Measurements from ENCODE around the gene TAS1R1. TPM values are rescaled to one million over a fixed set of nuclear protein-coding genes. Genes with fewer than 3 reads are reported as not detected.
A peak's percentile ranks its signal among the peaks of the same experiment; 100 is the strongest.

Gene TAS1R1
- total and polyA plus RNA-seq, 9 of the 15 experiments (the other 6 are each of a cell fraction or from before 2014, with no cell fraction given), result 0.06 TPM; not detected in 8

DNA sequence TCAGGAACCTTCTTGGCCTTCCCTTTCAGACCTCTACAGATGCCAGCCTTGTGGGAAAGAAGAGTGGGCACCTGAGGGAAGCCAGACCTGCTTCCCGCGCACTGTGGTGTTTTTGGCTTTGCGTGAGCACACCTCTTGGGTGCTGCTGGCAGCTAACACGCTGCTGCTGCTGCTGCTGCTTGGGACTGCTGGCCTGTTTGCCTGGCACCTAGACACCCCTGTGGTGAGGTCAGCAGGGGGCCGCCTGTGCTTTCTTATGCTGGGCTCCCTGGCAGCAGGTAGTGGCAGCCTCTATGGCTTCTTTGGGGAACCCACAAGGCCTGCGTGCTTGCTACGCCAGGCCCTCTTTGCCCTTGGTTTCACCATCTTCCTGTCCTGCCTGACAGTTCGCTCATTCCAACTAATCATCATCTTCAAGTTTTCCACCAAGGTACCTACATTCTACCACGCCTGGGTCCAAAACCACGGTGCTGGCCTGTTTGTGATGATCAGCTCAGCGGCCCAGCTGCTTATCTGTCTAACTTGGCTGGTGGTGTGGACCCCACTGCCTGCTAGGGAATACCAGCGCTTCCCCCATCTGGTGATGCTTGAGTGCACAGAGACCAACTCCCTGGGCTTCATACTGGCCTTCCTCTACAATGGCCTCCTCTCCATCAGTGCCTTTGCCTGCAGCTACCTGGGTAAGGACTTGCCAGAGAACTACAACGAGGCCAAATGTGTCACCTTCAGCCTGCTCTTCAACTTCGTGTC lies 23.7 kb downstream of the TAS1R1 start:
- no peak overlapping the region for H3K4me3 ChIP-seq
- H3K9ac ChIP-seq (ENCODE audit: insufficient read depth in 1 of 2, low read depth in 2 of 2, low read length in 2 of 2), result peak overlapping the region; percentile 74 to 96; a peak in 3 of 4 replicates
- DNase-seq (ENCODE audit: extremely low read depth in 1 of 4, low spot score in 3 of 4) (peak in 1 of 4 experiments; percentile 32), ATAC-seq (no peak), FAIRE-seq (no peak)
- in situ Hi-C loops (cut with MboI), result no loop called here
- H3K9me3 ChIP-seq (replicated peaks; ENCODE audit: control insufficient read depth, insufficient read depth, low read depth, low read length), result no peaks in the 10 kb centered on the region
- no peaks in the 10 kb centered on the region for H3K27me3 ChIP-seq (ENCODE audit: control insufficient read depth in 2 of 2, insufficient read depth in 2 of 2, low read length in 2 of 2)
- H3K9me1 ChIP-seq (ENCODE audit: control insufficient read depth, insufficient read depth, low read length), result no peaks in the 10 kb centered on the region
- TF ChIP-seq NCOA2 (IDR thresholded peaks at IDR 0.05; ENCODE audit: partially characterized antibody in 2 of 2), result no peak
- TF ChIP-seq, protein P1, sequence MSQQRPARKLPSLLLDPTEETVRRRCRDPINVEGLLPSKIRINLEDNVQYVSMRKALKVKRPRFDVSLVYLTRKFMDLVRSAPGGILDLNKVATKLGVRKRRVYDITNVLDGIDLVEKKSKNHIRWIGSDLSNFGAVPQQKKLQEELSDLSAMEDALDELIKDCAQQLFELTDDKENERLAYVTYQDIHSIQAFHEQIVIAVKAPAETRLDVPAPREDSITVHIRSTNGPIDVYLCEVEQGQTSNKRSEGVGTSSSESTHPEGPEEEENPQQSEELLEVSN (IDR thresholded peaks at IDR 0.05; ENCODE audit: borderline replicate concordance in 1 of 2, extremely low read depth in 1 of 2, insufficient read depth in 1 of 2, insufficient read length in 1 of 2, low read depth in 1 of 2, low read length in 1 of 2, poor library complexity in 1 of 2, severe bottlenecking in 1 of 2), result peak in 1 of 2 experiments; percentile 0
- no peak for TF ChIP-seq TEAD4 (IDR thresholded peaks at IDR 0.05; ENCODE audit: low read length)
- TF ChIP-seq TEAD4 (CRISPR knock-in tag; IDR thresholded peaks at IDR 0.05; ENCODE audit: borderline replicate concordance), result 0 out of 2 replicates have a peak, but pooled peaks have one; percentile 35
- 0 out of 2 replicates have a peak, but pooled peaks have one; percentile 15 for TF ChIP-seq NR3C1 (CRISPR knock-in tag; IDR thresholded peaks at IDR 0.05)
- peak; percentile 22; the same call in 1 of the 2 replicates for TF ChIP-seq CBFA2T3 (IDR thresholded peaks at IDR 0.05)
- TF ChIP-seq CBFB (CRISPR knock-in tag; IDR thresholded peaks at IDR 0.05), result peak; percentile 36; the same call in 1 of the 2 replicates
- TF ChIP-seq, protein P2, sequence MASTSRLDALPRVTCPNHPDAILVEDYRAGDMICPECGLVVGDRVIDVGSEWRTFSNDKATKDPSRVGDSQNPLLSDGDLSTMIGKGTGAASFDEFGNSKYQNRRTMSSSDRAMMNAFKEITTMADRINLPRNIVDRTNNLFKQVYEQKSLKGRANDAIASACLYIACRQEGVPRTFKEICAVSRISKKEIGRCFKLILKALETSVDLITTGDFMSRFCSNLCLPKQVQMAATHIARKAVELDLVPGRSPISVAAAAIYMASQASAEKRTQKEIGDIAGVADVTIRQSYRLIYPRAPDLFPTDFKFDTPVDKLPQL (IDR thresholded peaks at IDR 0.05; ENCODE audit: extremely low read depth, insufficient read length), result no peak
- no peak for TF ChIP-seq PHB2 (IDR thresholded peaks at IDR 0.05; ENCODE audit: low read depth)
- peak; percentile 26 for TF ChIP-seq TCF3 (CRISPR knock-in tag; IDR thresholded peaks at IDR 0.05)
- TF ChIP-seq MYBL2 (IDR thresholded peaks at IDR 0.05; ENCODE audit: low read depth), result no peak
- 0 out of 2 replicates have a peak, but pooled peaks have one; percentile 35 for TF ChIP-seq MYBL2 (CRISPR knock-in tag; IDR thresholded peaks at IDR 0.05; ENCODE audit: borderline replicate concordance)
- no peak for TF ChIP-seq MAFG (tag; conservative IDR thresholded peaks at IDR 0.05)
- TF ChIP-seq CEBPG (CRISPR knock-in tag; IDR thresholded peaks at IDR 0.05), result 0 out of 2 replicates have a peak, but pooled peaks have one; percentile 15
- no peak for TF ChIP-seq CEBPG (tag; conservative IDR thresholded peaks at IDR 0.05 in 1 of 2, IDR thresholded peaks at IDR 0.05 in 1 of 2)
- 0 out of 2 replicates have a peak, but pooled peaks have one; percentile 1 for TF ChIP-seq CTBP1 (IDR thresholded peaks at IDR 0.05; ENCODE audit: borderline replicate concordance)
- 0 out of 2 replicates have a peak, but pooled peaks have one; percentile 34 for TF ChIP-seq ZC3H4 (CRISPR knock-in tag; IDR thresholded peaks at IDR 0.05; ENCODE audit: borderline replicate concordance)
- 0 out of 2 replicates have a peak, but pooled peaks have one; percentile 29 for TF ChIP-seq ZNF143 (CRISPR knock-in tag; IDR thresholded peaks at IDR 0.05)
- WGBS (ENCODE audit: insufficient coverage, low coverage, missing lambda C conversion rate), result 66% methylated on average over 14 of the region's 14 CpGs
- H3K4me2 ChIP-seq (ENCODE audit: insufficient read depth, low read length), result peak overlapping the region; percentile 96
- BruUV-seq (replicated peaks), result no TSS peak
- peak overlapping the region; percentile 88 for H2AFZ ChIP-seq (ENCODE audit: low read depth, low read length)
- H3K4me1 ChIP-seq (replicated peaks in 1 of 2; ENCODE audit: control insufficient read depth in 2 of 2, insufficient read depth in 2 of 2, low read length in 2 of 2), result peaks cover 30 to 53% of the 10 kb centered on the region in 2 experiments
- ChIA-PET POLR2A (interaction anchor here (0.6 to 13.4 kb wide), 7 partner anchors 10 to 39 kb away, joined by 3 to 221 read pairs (median 8); partner anchors contain the start of genes KLHL21 and NOL9), CTCF (ENCODE audit: low intra/inter-chr PET ratio) (no interaction called here)
- H3K36me3 ChIP-seq (ENCODE audit: control insufficient read depth, insufficient read depth, low read length), result peaks cover 15% of the 10 kb centered on the region; the same call in 1 of the 3 replicates
- H3K27ac ChIP-seq (ENCODE audit: extremely low read depth, low read depth, low read length), result peak overlapping the region; percentile 49; the same call in 2 of the 3 replicates
- peaks cover 12% of the 10 kb centered on the region; the same call in 1 of the 2 replicates for H4K20me1 ChIP-seq (replicated peaks; ENCODE audit: control insufficient read depth, insufficient read depth, low read length)
- intact Hi-C loops (cut with micrococcal nuclease), result loop anchor here (1.0 kb wide), 1 partner anchor 24 kb away; the partner anchor contains the start of gene NOL9
- peaks cover 32% of the 10 kb centered on the region for H3K79me2 ChIP-seq (ENCODE audit: control insufficient read depth, insufficient read depth, low read length)
